ENCODE measurements around the gene CAPN12. TPM values are rescaled to one million over a fixed set of nuclear protein-coding genes. Genes with fewer than 3 reads are reported as not detected.
"Not testable (repeated sequence)": the region's sequence is repeated elsewhere in the genome, so short reads cannot be mapped to it uniquely, and the experiment has no call there.

Gene CAPN12
- total RNA-seq, 4 donors from 2014 or later, result 8.0 to 31.3 (median 15.7) TPM

DNA sequence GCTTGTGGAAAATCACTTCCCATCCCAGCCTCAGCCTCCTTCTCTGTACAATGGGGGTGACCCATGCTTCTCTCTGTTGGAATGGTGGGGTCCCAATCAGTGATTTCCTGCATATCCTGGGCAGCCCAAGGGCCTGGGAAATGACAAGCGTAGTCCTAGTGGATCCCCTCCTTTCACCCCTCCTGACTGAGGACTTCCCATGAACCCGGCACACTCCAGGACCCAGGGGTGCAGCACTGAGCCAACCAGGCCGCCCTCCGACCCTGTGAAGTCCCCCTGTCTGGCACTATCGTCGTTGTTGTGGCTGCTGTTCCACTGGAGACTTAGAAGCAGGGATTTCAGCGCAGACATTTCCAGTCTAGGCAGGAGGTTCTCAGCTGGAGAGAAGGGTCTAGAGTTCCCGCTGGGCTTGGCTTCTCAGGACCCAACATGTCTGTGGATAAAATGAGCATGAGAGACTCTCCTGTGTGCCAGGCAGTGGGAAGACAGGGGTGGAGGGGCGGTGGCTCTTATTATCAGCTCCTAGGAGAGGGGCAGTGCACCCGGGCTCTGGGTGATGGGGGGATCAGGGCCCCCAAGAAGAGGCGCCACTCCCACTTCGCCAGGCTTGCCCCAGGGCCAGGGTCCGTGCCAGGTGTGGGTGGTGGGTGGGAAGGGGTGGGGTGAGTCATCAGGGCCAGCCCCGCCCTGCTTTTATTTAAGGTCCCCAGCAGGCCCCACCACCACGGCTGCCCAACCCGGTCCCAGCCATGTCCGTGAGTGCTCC lies 44.4 kb upstream of the CAPN12 start, which contains the start of gene LGALS7B:
Gene LGALS7B (plus strand): TSS at position 723 of the 766 bp plus-strand sequence. CDS start 27 bp downstream, at position 750.
- H3K4me3 ChIP-seq, result peak within 1 kb of the TSS; percentile 34
- no peaks in the 10 kb centered on the region for H3K9me3 ChIP-seq
- no peaks in the 10 kb centered on the region for H3K27me3 ChIP-seq
- peaks cover 27% of the 10 kb centered on the region for H3K4me1 ChIP-seq
- DNase-seq (ENCODE audit: low spot score in 2 of 2), result peak in 1 of 2 donors; percentile 75
- TF ChIP-seq POLR2AphosphoS5 (IDR thresholded peaks at IDR 0.05) (no peak), POLR2A (IDR thresholded peaks at IDR 0.05) (no peak), EP300 (IDR thresholded peaks at IDR 0.05) (no peak)
- TF ChIP-seq, protein P1, sequence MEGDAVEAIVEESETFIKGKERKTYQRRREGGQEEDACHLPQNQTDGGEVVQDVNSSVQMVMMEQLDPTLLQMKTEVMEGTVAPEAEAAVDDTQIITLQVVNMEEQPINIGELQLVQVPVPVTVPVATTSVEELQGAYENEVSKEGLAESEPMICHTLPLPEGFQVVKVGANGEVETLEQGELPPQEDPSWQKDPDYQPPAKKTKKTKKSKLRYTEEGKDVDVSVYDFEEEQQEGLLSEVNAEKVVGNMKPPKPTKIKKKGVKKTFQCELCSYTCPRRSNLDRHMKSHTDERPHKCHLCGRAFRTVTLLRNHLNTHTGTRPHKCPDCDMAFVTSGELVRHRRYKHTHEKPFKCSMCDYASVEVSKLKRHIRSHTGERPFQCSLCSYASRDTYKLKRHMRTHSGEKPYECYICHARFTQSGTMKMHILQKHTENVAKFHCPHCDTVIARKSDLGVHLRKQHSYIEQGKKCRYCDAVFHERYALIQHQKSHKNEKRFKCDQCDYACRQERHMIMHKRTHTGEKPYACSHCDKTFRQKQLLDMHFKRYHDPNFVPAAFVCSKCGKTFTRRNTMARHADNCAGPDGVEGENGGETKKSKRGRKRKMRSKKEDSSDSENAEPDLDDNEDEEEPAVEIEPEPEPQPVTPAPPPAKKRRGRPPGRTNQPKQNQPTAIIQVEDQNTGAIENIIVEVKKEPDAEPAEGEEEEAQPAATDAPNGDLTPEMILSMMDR (IDR thresholded peaks at IDR 0.05), result no peak
- peak within 1 kb of the TSS; percentile 89 for H3K27ac ChIP-seq
- H3K36me3 ChIP-seq, result no peaks in the 10 kb centered on the region
- WGBS, result 62% methylated on average over 3 of the region's 17 CpGs

DNA sequence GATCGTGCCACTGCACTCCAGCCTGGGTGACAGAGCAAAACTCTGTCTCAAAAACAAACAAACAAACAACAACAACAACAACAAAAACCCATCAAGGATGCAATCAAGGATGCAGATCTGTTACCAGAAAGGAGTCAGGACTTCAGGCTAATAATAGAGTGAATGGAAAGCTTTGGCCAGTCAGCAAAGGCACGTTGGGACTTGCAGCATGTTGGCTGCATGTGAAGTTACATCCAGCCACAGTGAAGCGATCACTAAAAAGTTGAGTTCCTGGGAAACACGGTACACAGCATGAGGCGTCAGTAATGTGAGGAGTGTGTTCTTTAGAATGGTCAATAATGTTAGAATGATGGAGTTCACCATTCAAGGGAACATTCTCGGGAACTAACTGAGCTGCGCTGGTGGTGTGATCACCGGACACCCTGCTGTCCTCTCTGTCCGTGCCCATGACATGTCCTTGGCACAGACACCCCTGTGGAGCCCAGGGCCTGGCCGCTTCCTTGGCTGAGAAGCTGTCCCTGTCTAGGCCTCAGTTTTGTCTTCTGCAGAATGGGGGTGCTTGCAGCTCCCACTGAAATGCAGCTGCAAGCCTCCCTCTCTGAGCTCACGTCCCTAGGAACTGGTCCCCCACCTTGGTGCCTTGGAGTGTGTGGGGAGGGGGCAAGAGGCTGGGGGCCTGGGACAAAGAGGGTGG lies 42.4 kb upstream of the CAPN12 start:
- Histone ChIP-seq H3K9me3 (no peaks in the 10 kb centered on the region), H3K27ac (peak overlapping the region; percentile 77), H3K36me3 (no peaks in the 10 kb centered on the region), H3K27me3 (no peaks in the 10 kb centered on the region), H3K4me3 (no peak overlapping the region), H3K4me1 (peaks cover 13% of the 10 kb centered on the region)
- DNase-seq (ENCODE audit: low spot score in 2 of 2), result no peak
- WGBS, result 56% methylated on average over 11 of the region's 11 CpGs
- TF ChIP-seq POLR2AphosphoS5 (IDR thresholded peaks at IDR 0.05) (no peak), EP300 (IDR thresholded peaks at IDR 0.05) (no peak), POLR2A (IDR thresholded peaks at IDR 0.05) (no peak)
- TF ChIP-seq, protein P1 (IDR thresholded peaks at IDR 0.05), result no peak

DNA sequence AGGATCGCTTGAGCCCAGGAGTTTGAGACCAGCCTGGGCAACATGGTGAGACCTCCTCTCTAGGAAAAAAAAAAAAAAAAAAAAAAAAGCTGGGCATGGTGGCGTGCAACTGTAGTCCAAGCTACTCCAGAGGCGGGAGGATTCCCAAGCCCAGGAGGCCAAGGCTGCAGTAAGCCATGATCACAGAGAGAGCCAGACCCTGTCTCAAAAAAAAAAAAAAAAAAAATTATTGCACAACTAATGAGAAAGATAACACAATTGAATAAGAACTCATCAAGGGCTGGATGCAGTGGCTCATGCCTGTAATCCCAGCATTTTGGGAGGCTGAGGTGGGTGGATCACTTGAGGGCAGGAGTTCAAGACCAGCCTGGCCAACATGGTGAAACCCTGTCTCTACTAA lies 41.8 kb upstream of the CAPN12 start:
- 74% methylated on average over 3 of the region's 3 CpGs for WGBS
- not testable (repeated sequence) for H3K27ac ChIP-seq; DNase-seq (ENCODE audit: low spot score in 2 of 2); H3K4me3 ChIP-seq; H3K9me3 ChIP-seq; H3K36me3 ChIP-seq; H3K27me3 ChIP-seq
- H3K4me1 ChIP-seq, result peaks cover 13% of the 10 kb centered on the region

DNA sequence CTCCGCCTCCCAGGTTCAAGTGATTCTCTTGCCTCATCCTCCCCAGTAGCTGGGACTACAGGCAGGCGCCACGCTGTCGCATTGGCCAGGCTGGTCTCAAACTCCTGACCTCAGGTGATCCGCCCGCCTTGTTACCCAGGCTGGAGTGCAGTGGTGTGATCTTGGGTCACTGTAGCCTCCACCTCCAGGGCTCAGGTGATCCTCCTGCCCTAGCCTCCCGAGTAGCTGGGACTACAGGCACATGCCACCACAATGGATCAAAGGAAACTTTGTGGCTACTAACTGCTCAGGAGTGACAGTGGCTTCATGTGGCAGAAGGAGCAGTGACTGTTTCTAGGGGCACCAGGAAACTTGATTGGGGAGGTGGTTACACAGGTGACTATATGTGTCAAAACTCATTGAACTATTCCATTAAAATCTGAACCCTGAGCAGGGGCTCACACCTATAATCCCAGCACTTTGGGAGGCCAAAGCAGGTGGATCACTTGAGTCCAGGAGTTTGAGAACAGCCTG lies 41.0 kb upstream of the CAPN12 start:
- H3K27me3 ChIP-seq, result no peaks in the 10 kb centered on the region
- no peak for TF ChIP-seq POLR2AphosphoS5 (IDR thresholded peaks at IDR 0.05)
- TF ChIP-seq POLR2A (IDR thresholded peaks at IDR 0.05), result no peak
- TF ChIP-seq EP300 (IDR thresholded peaks at IDR 0.05), result no peak
- TF ChIP-seq, protein P1 (IDR thresholded peaks at IDR 0.05), result no peak
- no peaks in the 10 kb centered on the region for H3K36me3 ChIP-seq
- 100% methylated on average over 7 of the region's 7 CpGs for WGBS
- H3K27ac ChIP-seq, result no peak overlapping the region
- H3K9me3 ChIP-seq, result no peaks in the 10 kb centered on the region
- peaks cover 13% of the 10 kb centered on the region for H3K4me1 ChIP-seq
- DNase-seq (ENCODE audit: low spot score in 2 of 2), result no peak
- no peak overlapping the region for H3K4me3 ChIP-seq

DNA sequence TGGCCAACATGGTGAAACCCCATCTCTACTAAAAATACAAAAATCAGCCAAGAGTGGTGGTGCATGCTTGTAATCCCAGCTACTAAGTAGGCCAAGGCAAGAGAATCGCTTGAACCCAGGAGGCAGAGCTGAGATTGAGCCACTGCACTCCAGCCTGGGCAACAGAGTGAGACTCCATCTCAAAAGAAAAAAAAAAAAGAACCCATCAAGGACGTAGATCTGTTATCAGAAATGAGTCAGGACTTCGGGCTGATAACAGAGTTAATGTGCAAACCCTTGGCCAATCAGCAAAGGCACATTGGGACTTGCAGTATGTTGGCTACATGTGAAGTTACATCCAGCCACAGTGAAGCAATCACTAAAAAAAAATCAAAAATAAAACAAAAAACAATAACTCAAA lies 40.0 kb upstream of the CAPN12 start:
- DNase-seq (ENCODE audit: low spot score in 2 of 2), result no peak
- no peaks in the 10 kb centered on the region for H3K36me3 ChIP-seq
- peaks cover 13% of the 10 kb centered on the region for H3K4me1 ChIP-seq
- no peaks in the 10 kb centered on the region for H3K27me3 ChIP-seq
- H3K27ac ChIP-seq, result no peak overlapping the region
- 58% methylated on average over 3 of the region's 3 CpGs for WGBS
- TF ChIP-seq POLR2AphosphoS5 (IDR thresholded peaks at IDR 0.05) (no peak), POLR2A (IDR thresholded peaks at IDR 0.05) (no peak), EP300 (IDR thresholded peaks at IDR 0.05) (no peak)
- TF ChIP-seq, protein P1 (IDR thresholded peaks at IDR 0.05), result no peak
- H3K9me3 ChIP-seq, result no peaks in the 10 kb centered on the region
- H3K4me3 ChIP-seq, result no peak overlapping the region

DNA sequence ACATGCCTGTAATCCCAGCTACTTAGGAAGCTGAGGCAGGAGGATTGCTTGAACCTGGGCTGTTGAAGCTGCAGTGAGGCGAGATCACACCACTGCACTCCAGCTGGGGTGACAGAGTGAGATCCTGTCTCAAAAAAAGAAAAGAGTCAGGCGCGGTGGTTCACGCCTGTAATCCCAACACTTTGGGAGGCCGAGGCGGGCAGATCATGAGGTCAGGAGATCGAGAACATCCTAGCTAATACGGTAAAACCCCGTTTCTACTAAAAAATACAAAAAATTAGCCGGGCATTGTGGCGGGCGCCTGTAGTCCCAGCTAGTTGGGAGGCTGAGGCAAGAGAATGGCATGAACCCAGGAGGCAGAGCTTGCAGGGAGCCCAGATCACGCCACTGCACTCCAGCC lies 37.9 kb upstream of the CAPN12 start:
- not testable (repeated sequence) for H3K4me1 ChIP-seq; DNase-seq (ENCODE audit: low spot score in 2 of 2); H3K4me3 ChIP-seq; H3K27me3 ChIP-seq; H3K9me3 ChIP-seq; H3K36me3 ChIP-seq; H3K27ac ChIP-seq
- WGBS, result 90% methylated on average over 13 of the region's 13 CpGs
